Measurements from ENCODE around the gene ARHGAP15.

ARHGAP15 gene

DNA sequence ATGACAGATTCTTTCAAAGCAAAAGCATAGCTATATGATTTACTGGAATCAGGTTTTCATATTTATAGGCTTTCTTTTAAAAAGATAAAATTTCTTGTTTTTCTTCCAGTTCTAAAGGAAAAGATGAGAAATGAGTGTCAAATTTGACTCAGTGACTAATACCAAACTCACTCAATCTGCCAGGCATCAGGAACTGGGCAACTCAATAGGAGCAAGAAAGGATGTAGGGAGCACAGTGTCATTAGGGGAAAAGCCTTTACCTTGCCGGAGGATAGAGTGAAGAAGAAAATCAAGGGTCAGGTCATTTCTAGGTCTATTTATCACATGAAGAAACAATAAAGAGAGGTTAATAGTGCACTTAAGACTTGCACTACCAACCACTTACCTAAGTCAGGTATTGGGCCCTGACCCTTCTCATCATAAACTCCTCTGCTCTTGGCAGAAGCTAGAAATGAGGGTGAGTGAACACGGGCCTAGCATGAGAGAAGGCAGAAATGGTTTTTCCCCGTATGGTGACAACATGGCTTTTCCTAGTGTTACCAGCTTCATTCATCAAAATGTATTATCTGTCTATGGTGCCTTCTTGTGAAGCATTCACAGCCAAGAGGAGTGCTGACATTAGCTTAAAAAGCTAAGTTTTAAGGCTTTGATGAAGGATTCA, 151.0 kb downstream of the ARHGAP15 start:
- no peak for DNase-seq

DNA sequence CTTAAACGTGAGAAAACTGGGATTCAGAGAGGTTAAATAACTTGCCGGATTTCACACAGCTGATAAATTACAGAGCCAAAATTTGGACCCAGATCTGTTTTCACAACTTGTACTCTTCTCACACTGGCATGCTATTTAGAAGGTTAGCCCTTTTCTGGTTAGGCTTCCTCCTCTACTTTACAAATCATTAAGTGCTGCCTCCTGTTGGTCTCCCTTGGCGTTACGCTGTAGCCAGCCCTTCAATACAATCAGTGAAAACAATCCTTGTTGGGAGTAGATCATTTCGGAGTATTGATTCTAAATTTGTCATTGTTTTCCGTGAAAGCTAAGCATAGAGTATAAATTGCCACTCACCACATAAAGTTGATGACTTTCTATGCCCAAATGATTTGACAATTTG, 153.5 kb downstream of the ARHGAP15 start:
- no peak for DNase-seq

DNA sequence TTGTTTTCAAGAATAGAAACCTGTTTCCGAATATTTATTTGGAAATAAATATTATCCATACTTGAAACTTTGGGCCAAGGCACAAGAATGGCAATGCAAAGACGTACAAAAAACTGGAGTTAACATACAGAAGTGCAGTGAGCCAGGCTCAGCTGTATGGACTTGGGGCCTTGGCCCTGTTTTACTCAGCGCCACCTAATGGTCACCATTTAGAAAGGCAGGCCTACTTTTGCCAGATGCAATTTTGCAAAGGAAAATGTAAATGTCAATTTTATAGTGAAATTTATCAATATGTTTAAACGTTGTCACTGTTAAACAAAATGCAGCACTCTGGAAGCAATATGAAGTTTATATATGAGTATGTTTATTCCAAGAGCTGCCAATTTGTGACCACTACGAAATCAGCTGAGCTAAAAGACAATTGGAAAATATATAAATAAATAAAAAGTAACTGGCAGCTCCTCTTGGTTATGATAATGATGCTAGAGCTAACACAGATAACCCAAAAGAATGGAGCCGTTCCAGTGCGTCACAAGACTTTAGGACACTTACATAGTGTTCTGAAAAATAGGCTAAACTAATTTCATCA, 155.0 kb downstream of the ARHGAP15 start:
- peak; percentile 30 for DNase-seq

DNA sequence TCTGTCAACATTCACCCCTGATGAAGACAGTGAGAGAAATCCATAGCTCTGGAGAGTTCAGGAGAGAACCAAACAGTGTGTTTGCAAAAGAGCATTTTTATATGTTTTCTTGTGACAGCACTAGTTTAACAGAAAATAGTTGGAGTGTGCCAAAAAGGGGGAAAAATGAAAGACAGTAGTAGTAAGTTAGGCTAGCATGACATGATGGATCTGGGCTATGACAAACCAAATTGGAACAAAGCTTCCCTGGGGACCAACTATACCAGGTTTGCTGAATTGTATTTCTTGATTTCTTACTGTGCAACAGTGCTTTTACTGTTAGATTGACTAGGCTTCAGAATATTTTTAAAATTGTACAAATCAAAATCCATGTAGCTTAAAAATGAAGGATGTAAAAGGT, 159.8 kb downstream of the ARHGAP15 start:
- no peak for DNase-seq

DNA sequence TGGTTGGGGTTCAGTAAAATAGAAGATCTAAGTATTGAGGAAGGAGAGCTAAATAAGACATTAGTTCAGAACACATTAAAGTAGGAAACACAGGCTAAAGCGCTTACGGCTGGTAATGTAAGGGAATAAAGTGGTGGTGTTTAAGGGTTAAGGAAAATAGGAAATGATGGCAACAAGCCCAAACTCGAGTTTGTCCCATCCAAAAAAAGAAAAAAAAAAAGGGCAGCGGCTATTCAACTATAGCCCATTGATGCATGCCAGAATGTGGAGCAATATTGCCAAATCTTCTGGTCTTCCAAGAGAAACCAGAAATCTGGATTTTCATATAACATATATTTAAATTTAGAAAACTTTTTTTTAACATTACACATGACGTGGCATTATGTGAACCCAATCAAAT, 161.0 kb downstream of the ARHGAP15 start:
- no peak for DNase-seq

DNA sequence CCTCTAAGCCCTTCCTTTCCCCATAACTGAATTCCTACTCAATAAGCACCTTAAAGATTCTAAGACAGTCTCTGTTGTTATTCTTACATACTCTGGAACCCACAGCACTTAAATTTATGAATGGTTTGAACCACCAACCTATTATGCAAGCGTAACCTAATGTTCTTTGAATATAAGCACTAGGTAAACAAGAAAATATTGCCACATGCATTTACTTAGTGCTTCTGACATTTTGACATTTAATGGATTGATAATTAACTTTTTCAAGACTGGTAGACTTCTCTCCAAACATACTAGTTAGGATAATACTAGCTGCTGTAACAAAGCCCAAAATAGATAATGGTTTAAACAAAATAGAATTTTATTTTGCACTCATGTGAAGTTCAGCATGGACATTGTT, 164.8 kb downstream of the ARHGAP15 start:
- DNase-seq: no peak

DNA sequence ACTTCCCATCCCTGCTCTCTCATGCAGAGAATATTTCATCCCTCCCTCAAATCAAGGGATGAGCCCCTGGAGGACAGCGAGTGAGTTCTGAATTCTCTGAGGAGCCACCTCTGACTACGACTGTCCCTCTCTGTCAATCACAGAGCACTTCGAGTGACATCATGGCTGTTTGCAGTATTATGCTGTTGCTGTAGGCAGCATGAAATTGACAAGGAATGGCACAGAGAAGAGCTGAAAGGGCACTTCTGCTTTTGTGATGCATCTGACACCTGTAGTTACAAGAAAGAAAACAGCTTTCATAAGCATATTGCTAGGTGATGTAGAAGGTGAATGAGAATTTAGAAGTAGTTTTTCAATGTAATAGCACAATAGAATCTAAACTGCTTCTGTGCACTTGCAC, 166.9 kb downstream of the ARHGAP15 start:
- no peak for DNase-seq

DNA sequence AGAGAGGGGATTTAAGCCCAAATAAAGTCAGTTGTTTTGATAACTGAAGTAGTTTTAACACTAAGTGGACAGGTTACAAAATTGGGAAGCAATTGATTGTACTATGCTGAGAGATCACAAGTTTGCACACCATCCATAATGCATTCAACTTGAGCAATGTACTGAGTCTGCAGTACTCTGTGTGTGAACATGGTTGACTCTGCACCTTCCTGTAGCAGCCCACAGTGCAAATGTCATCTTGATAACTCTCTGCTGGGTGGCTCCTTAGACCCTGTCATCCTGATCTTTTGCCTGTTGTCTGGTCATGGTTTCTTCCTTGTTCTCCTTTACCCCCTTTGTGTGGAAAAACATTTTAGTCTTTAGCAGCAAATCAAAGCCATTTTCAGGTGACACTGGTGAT, 168.0 kb downstream of the ARHGAP15 start:
- no peak for DNase-seq

DNA sequence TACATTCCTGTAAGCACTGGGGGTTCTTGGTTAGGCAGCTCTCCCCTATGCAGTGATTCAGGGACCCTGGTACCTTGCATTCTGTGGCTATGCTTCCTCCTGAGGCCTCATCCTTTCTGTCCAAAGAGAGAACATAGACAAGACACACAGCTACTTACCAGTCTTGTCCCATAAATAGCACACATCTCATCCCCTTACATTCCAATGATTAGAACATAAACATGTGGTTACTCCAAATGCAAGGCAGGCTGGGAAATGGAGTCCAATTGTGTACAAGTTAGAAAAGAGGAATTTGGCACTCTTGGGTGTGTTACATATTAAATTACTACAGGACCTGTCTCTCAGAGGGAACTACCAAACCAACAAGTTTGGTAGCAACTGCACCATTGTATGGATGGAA, 171.3 kb downstream of the ARHGAP15 start:
- DNase-seq: no peak

DNA sequence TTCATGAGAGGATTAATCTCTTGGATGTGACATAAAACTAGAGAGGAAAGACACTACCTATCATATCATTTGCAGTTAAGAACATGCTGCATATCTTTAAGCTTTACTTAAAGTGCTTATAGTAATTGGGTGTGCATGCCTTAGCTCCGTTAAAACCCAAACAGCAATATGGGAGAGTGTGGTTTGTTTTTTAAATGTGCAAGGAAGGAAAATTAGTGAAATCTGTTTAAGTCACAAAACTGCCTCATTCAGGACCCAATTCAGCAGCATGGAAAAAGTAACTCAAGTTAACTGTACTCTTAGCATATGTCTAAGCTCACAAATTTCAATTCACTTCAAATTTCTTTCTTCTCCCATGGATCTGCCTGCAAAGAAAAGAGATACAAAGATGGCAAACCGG, 182.2 kb downstream of the ARHGAP15 start:
- DNase-seq: no peak

DNA sequence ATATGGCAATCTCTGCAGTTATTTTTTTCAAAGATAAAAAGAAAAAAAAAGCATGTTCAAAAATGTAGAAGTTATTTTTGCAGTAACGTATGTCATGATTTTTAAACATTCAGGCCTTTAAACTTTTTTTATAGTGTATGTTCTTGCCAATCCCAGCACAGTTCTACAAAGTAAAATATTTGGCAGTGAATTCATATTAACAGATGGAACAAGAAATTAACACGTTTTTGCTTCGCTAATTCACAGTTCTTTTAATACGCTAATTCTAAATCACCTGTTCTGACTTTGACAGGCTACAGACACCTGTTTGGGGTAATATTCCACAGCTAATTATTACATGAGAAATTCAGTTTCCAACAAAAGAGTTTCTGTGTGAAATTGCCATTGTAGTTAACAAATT, 183.2 kb downstream of the ARHGAP15 start:
- no peak for DNase-seq

DNA sequence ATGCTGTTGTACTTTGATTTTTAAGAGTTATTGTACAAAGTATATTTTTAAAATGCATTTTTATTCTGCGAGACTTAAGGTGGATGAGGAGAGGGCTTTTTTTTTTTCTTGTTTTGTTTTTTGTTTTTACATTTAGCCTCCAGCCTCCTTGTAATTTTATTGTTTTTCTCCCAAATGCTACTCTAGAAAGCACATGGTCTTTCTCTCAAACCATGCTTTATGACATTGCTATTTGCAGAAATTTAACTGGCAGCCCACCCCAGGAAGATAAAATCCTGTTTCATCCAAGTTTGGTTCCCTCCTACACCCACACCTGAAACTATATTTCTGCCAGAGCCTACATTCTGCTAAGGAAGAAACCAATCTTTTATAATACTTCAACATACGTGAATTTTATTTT, 184.6 kb downstream of the ARHGAP15 start:
- DNase-seq: no peak

DNA sequence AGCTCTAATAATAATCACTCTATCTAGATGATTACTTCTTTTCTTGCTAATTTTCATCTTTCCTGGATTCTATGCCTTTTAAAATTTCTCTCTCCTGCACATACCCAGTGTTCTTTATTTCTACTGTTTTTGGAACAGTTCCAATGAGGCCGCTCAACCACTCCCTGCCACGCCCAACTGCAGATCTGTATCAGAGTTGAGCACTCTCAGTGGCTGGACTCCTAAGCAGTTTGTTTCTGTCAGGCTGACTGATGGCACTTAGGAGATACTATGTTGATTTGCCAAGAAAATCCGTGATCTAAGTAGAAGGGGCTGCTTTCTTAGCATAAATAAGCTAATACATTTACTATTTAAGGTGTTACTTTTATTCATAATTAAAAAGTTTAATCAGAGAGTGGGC, 192.8 kb downstream of the ARHGAP15 start:
- no peak for DNase-seq

DNA sequence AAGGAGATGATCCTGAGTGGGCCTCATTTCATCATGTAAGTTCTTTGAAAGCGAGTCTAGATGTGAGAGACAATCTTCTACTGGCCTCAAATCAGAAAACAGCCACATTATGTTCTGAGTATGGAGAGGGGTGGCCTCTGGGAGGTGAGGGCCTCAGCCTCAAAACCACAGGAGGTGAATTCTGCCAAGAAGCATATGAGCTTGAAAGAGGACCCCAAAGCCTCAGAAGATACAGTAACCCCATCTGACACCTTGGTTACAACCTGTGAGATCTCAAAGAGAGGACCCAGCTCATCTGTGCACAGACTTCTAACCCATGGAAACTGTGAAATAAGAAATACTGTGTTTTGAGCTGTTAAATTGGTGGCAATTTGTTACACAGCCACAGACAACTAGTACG, 200.1 kb downstream of the ARHGAP15 start:
- no peak for DNase-seq

DNA sequence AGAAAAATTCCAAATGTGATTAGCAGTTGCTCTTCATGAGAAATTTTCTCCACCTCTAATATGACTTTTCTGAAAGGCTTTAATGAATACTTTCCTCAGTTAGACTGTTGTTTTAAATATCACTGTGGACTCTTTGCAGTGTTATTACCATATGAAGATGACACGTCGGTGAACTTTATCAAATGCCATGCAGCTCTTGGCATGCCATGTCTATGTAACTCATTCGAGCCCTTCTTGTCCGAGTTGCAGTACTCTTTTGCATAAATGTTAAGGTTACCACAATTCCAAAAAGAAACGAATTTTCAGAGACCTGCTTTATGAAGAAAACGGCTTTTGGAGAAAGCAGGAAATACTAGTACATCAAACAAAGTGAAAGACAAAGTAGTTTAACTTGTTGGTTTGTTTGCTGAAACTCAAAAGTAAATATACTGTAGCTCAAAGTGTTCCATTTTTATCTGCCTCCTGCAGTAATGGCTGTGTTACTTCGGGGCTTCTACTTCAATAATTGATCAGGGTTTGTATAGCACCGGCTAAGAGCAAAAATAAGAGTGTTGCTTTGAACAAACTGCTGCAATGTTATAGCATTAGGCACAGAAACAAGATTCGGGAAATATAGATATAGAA, 204.1 kb downstream of the ARHGAP15 start:
- DNase-seq: no peak

DNA sequence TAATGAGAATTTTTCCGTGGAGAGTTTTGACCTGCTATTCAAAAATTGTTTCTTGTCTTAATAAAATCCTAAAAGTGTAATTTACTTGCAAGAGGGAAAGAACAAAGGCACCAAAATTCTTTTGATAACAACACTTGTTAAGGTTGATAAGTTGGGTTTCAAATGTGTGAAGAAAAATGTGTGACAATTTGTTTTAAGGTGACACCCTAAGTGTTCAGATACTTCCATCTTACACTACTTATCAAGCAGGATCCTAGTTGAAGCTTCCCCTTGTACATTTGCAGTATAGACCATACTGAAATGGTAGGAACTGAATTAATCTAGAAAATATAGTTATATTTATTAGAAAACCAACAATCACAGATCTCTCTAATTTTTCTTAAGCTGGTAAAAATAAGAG, 204.6 kb downstream of the ARHGAP15 start:
- DNase-seq: no peak

DNA sequence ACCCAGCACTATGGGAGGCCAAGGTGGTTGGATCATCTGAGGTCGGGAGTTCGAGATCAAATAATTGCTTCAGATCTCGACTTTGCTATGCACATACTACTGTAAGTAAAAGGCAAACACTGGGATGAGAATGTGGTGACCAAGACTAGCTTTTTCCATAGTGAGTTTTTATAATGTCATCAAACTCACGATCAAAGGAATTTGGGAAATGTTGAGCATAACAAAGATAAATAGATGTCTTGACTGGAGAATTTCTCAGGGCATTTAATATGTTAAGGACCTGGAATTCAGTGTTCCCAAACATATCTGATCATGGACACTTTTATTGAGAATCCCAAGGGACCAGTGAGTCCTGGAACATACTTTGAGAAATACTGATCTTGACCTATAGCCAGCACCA, 205.6 kb downstream of the ARHGAP15 start:
- no peak for DNase-seq

DNA sequence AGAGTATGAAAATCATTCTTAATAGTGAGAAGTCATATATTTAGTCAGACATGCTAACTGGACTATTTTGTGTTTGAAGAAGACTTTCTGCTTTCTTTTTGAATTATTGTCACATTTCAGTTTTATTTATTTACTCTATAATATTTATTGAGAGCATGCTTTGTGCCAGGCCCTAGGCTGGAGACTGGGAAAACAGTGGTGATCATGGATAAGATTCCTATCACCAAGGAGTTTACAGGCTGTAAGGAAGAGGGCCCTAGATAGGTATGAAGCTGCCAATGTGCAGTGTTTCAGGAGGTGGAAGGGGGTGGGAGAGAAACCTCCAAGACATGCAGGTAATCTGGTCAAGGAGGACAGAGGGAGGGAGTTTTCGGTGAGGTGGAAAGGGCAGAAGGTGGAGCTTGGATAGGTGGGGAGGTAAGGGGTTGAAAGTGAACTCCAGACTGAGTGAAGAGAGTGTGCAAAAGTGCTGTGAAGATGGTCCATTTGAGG, 207.5 kb downstream of the ARHGAP15 start:
- DNase-seq: no peak

DNA sequence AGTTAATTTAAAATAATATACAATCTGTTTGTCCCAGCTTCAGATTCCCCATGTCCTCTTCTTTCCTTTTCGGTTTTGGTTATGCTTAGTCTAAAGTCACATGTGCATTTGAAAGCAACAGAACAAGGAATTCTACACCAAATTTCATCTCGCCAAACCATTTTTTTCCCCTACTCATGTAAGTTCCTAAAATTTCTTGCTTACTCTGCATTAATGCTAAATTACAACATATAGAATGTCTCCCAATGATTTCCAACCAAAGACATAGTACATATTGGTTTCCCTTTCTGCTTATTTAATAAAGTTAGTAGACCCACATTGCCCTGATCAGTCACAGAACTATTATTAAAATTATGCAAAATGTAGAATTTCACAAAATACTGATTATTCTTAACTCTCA, 212.3 kb downstream of the ARHGAP15 start:
- DNase-seq: no peak

DNA sequence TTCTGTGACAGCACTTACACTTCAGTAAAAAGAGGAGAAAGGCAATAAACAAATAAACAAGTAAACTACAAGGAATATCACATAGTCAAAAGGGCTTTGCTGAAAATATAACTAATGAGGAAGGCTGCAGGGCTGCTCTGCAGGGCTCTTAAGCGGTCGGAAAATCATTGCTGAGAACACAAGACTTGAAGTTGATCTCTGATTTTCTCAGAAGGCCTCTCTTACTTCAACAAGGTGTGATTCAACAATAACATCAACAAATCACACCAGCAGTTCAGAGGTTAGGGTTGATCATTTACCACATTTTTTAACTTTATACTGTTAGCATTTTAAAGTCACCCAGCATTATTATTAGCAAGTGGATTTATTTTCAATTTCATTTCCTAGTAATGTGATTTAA, 215.6 kb downstream of the ARHGAP15 start:
- no peak for DNase-seq

DNA sequence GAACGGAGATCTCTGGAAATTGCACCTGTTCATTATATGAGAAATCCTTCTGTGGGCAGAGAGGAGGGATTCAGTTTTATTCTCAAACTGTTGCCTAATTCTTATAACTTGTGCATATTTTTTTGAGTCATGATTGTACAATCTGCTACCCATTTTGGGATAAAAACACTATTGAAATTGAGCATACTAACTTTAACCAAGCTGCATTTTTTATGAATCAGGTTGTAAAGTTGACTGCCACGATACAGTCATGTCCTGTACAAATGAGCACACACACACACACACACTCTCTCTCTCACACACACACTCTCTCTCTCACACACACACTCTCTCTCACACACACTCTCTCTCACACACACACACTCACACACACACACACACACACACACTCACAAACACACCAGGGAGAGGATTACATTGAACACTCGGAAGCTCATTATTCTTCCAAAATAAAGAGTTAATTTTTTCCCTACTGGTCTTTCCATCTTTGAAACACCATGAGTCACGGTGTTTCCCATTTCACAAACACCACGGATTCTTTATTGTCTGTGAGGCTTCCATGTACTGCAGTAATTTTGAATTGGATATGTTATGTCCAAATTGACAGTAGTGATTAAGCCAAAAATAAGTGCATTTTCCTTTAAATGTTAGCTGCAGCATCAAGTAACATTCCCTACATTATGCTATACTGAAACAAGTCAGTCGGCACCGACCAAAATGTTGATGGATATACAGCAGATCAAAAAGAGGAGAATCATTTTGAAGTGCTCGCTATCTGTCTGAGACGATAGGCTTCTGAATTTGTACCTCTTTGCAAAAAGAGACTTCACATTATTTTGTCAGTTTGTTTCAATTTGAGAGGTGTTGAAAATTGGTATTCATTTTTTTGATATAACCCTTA, 216.9 kb downstream of the ARHGAP15 start:
- DNase-seq: no peak

DNA sequence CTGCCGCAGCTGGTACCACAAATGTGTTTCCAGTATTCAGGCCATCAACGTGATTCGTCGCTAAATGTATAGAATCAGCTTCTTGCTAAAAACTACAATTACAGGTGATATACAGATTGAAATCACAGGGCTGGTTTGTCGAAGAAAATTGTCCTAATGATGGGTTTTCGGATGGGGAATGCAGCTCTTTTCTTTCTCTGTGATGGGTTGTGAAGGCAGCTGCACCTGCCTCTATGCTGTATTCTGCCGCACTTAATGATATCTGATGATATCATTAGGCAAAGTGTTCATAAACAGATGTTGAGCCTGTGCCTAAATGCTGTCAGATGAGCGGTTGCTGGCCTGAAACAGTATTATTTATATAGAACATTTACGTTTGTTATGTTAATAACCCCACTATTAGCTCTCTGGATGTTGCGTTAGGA, 218.1 kb downstream of the ARHGAP15 start:
- DNase-seq: no peak

DNA sequence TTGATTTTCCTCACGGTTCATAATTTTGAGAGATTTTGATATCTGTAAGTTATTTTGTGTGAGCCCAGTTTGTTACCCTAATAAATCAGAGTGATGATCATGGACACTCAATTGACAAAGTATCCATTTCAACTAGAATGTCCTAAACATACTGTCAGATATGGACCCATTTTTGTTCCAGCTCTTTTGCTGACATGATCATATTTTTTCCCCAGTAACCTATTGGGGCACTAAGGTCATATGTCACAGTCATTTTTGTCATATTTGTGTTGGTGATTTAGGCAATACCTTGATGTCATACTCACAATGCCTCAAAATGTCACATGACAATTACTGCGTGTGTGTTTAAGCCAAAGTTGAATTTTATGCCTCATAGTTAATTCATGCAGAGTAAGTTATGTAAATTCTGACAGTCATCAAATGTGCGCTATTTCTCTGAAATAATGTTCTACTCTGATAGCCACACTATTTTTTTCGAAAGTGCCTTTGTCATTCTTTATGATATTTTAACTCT, 218.7 kb downstream of the ARHGAP15 start:
- DNase-seq: no peak

All from CD4-positive, alpha-beta T cell treated with Interleukin-15 for 1 hour (primary cell).